Parathyroid adenoma (tissue), 2 donors: ENCODE data around the gene DARS1.
"Not testable (repeated sequence)": the region's sequence is repeated elsewhere in the genome, so short reads cannot be mapped to it uniquely, and the experiment has no call there.

Experiments
- H2AFZ ChIP-seq: fragments of 300-600 bp; sonication (generic); one replicate; pipeline ENCODE4 v1.7.0; 2017; ENCODE audit warnings: antibody characterized with exemption, mild to moderate bottlenecking
- H3K27ac ChIP-seq: fragments of 300-600 bp; sonication (generic); one replicate; pipeline ENCODE4 v1.7.0; 2017
- H3K27me3 ChIP-seq: fragments of 300-600 bp; sonication (generic); one replicate; pipeline ENCODE4 v1.7.0; 2017; ENCODE audit warnings: low read length; ENCODE audit not compliant: control insufficient read depth, insufficient read depth
- H3K36me3 ChIP-seq: fragments of 300-600 bp; sonication (generic); one replicate; pipeline ENCODE4 v1.7.0; 2017; ENCODE audit warnings: low read length; ENCODE audit not compliant: control insufficient read depth, insufficient read depth
- H3K4me1 ChIP-seq: fragments of 300-600 bp; sonication (generic); one replicate; pipeline ENCODE4 v1.7.0; 2017; ENCODE audit warnings: control low read depth
- H3K4me2 ChIP-seq: fragments of 300-600 bp; sonication (generic); one replicate; pipeline ENCODE4 v1.7.0; 2017; ENCODE audit warnings: low read length
- H3K4me3 ChIP-seq: fragments of 300-600 bp; sonication (generic); one replicate; pipeline ENCODE4 v1.7.0; 2017; ENCODE audit warnings: low read depth, low read length
- H3K79me2 ChIP-seq: fragments of 300-600 bp; sonication (generic); one replicate; pipeline ENCODE4 v1.7.0; 2017; ENCODE audit warnings: control low read depth
- H3K9ac ChIP-seq: fragments of 300-600 bp; sonication (generic); one replicate; pipeline ENCODE4 v1.7.0; 2017; ENCODE audit warnings: mild to moderate bottlenecking
- H3K9me3 ChIP-seq: fragments of 300-600 bp; sonication (generic); one replicate; pipeline ENCODE4 v1.7.0; 2017; ENCODE audit warnings: low read length; ENCODE audit not compliant: control insufficient read depth
- CTCF ChIP-seq: fragments of 300-600 bp; sonication (generic); IDR thresholded peaks from one replicate; pipeline ENCODE4 v1.7.0; 2017; ENCODE audit warnings: antibody characterized with exemption, mild to moderate bottlenecking
- donor health status: primary hyperparathyroidism.

Gene DARS1

DNA sequence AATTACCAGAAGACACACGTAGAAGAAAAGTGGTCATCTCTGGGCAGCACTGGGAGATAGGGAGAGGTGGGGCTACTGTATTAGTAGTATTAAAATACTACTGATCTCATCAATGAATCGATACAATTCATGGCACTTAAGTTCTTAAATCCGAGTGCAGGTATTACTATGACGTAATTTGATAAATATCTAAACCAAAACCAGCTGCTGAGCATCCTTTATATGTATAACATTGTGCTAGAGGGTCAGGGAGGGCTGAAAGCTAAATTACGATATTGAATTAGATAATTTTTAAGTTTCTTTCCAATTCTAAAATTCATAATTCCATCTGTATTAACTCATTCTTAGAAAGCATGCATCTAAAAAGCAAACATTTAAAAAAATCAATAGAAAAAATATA is 25.3 kb downstream of the DARS1 start:
- no peak overlapping the region for H3K4me3 ChIP-seq
- TF ChIP-seq CTCF: no peak
- H3K9ac ChIP-seq: no peak overlapping the region
- H3K9me3 ChIP-seq: no peaks in the 10 kb centered on the region
- H3K79me2 ChIP-seq: peaks cover 18% of the 10 kb centered on the region
- H3K36me3 ChIP-seq: no peaks in the 10 kb centered on the region
- H3K27ac ChIP-seq: no peak overlapping the region
- no peaks in the 10 kb centered on the region for H3K27me3 ChIP-seq
- H3K4me1 ChIP-seq: no peaks in the 10 kb centered on the region
- no peak overlapping the region for H2AFZ ChIP-seq
- H3K4me2 ChIP-seq: no peak overlapping the region

DNA sequence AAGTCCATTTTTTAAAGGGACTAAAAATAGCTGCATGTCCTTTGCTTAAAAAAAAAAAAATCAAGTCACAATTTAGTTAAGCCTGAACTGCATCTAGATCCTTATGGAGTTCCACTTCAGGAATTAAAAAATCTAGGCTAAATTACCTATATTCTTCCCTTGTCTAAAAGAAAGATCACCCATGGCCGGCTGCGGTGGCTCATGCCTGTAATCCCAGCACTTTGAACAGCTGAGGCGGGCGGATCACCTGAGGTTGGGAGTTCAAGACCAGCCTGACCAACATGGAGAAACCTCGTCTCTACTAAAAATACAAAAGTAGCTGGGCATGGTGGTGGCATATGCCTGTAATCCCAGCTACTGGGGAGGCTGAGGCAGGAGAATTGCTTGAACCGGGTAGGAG is 26.5 kb downstream of the DARS1 start:
- not testable (repeated sequence) for H3K36me3 ChIP-seq, H3K27me3 ChIP-seq

DNA sequence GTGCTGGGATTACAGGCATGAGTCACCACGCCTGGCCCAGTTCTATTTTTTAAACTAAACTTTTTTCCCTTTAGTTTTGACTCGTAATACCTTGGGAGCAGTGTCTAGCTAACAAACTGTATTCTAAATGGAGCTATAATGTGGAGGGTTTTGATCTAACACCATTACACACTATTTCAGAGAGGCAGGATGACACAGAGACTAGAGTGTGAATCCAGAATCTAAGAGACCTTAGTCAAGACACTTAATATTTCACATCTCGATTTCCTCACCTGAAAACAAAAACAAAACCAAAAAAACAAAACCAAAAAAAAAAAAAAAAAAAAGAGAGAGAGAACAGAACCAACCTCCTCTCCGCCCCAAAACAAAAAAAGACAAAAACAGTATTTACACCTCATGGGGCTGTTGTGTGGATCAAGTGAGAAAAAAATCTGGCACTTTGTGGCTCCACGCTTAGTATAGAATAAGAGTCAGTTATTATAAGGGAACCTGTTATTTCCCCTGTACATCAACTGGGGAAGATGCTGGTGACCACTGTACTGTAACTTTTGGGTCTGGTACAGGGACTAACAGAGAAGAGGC is 31.3 kb downstream of the DARS1 start:
- no peak for TF ChIP-seq CTCF
- H3K27me3 ChIP-seq: no peaks in the 10 kb centered on the region
- H3K36me3 ChIP-seq: no peaks in the 10 kb centered on the region
- no peak overlapping the region for H2AFZ ChIP-seq
- peaks cover 6% of the 10 kb centered on the region for H3K4me1 ChIP-seq
- no peak overlapping the region for H3K27ac ChIP-seq
- H3K79me2 ChIP-seq: peaks cover 36% of the 10 kb centered on the region
- no peak overlapping the region for H3K4me3 ChIP-seq
- no peaks in the 10 kb centered on the region for H3K9me3 ChIP-seq
- H3K9ac ChIP-seq: no peak overlapping the region
- no peak overlapping the region for H3K4me2 ChIP-seq

More for the DNA sequence above, 26.5 kb downstream of the DARS1 start:
- not testable (repeated sequence) for H3K4me1 ChIP-seq, H3K27ac ChIP-seq, H3K4me2 ChIP-seq, H2AFZ ChIP-seq, H3K9me3 ChIP-seq, H3K9ac ChIP-seq, H3K4me3 ChIP-seq
- H3K79me2 ChIP-seq: peaks cover 20% of the 10 kb centered on the region

GRCh38 chr2:135952891-135953290 is 32.5 kb downstream of the DARS1 start:
- Histone ChIP-seq H3K9me3 (no peaks in the 10 kb centered on the region), H3K36me3 (no peaks in the 10 kb centered on the region), H2AFZ (no peak overlapping the region), H3K9ac (no peak overlapping the region), H3K27me3 (no peaks in the 10 kb centered on the region), H3K79me2 (peaks cover 33% of the 10 kb centered on the region), H3K4me2 (no peak overlapping the region), H3K4me1 (peaks cover 6% of the 10 kb centered on the region), H3K4me3 (no peak overlapping the region), H3K27ac (no peak overlapping the region)
- no peak for TF ChIP-seq CTCF

DNA sequence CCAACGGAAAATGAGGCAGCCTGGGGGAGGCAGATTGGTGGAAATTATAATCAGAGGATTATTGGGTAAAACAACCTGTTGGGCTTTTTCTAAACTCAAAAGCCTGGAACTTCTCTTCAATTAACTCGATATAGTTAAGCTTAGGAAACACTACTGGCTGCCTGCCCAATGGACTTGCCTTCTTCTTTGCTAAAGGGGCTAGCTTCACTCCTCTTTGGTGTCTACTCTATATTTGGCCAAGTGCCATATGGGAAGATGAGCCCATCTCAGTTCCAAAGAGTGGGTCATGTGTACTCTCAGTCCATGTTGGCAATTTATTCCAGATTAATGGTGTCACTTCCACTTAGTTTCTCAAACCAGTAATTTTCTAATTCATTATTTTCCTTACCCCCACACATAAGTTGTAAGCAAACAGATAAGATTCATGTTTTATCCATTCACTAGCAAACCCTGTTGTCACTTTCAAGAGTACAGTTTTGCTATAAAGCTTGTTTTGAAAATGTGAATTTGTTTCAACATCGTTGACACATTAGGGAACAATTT is 34.3 kb downstream of the DARS1 start:
- no peaks in the 10 kb centered on the region for H3K36me3 ChIP-seq
- TF ChIP-seq CTCF: no peak
- no peak overlapping the region for H3K4me3 ChIP-seq
- no peak overlapping the region for H3K4me2 ChIP-seq
- no peaks in the 10 kb centered on the region for H3K27me3 ChIP-seq
- H3K9ac ChIP-seq: no peak overlapping the region
- no peaks in the 10 kb centered on the region for H3K9me3 ChIP-seq
- peaks cover 22% of the 10 kb centered on the region for H3K79me2 ChIP-seq
- H3K4me1 ChIP-seq: peaks cover 6% of the 10 kb centered on the region
- no peak overlapping the region for H3K27ac ChIP-seq
- H2AFZ ChIP-seq: no peak overlapping the region
